Stimulated activated CD8-positive, alpha-beta memory T cell treated with anti-CD3 and anti-CD28 coated beads, Interleukin-4, amount 100 ng/mL, for 48 hours (primary cell): ENCODE measurements around the gene CXorf51B.
"Not testable (repeated sequence)": the region's sequence is repeated elsewhere in the genome, so short reads cannot be mapped to it uniquely, and the experiment has no call there.

Source experiments
- DNase-seq: peaks from one replicate; pipeline ENCODE4 v3.0.0-alpha.2; 2020

The CXorf51B gene

DNA sequence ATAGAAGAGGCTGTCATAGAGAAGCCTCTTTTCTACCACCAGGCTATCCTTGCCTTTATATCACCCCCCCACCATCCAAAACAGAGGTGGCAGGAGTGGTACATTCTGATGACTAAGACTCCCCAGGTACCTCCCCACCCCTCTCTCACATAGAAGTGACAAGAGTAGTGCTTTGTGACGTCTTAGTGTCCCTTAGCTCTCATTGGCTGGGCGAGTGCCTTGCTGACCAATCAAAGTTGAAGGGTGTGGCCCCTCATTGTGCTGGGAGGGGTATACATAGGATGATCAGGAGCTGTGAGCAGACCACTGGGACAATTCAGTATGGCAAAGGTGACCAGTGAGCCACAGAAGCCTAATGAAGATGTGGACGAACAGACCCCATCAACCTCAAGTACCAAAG lies at the start of gene CXorf51B:
Gene CXorf51B, plus strand, starts transcription at position 301 of the 400 bp plus-strand sequence. Its CDS starts 21 bp downstream, at position 322.
- DNase-seq = not testable (repeated sequence)

DNA sequence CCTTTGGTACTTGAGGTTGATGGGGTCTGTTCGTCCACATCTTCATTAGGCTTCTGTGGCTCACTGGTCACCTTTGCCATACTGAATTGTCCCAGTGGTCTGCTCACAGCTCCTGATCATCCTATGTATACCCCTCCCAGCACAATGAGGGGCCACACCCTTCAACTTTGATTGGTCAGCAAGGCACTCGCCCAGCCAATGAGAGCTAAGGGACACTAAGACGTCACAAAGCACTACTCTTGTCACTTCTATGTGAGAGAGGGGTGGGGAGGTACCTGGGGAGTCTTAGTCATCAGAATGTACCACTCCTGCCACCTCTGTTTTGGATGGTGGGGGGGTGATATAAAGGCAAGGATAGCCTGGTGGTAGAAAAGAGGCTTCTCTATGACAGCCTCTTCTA lies 5.1 kb downstream of the CXorf51B start, which contains the start of gene CXorf51A:
Gene CXorf51A, minus strand, starts transcription at position 101 of the 400 bp plus-strand sequence. Its CDS starts 21 bp downstream, at position 80.
- DNase-seq = not testable (repeated sequence)

DNA sequence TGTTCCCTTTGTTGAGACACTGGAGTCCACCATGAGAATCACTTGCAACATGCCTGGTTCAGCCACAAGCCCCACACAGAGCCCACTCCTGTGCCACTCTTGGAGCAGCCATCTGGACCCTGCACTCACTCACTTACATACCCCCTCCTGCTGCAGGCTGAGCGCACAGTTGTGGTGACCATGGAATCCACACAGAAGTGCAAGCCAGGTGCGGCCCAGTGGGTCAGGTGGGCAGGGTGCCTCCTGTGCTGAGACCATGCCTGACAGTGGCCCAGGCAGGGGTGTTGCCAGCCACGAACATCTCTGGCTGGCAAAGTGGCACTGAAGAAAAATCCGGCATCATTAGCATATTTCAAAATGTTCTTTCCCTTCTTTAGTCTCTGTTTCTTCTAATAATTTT lies 22.4 kb downstream of the CXorf51B start:
- no peak for DNase-seq

DNA sequence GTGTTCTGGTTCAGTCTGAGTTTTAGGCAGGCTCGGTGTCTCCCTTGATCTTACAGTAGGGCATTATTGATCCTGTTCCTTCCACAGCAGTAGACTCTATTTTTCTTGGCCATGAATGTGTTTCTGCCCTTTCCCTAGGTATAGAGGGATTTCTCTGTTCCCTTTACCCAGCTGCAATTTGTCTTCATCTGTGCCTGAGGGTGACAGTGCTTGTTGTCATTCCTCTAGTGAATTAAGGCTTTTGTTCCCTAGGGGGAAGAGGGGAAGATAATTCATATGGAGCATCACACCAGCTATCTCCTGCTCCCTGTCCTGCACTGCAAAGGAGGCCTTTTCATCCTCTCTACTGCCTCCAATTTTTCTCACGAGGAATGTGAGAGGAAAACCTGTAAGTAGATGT lies 44.7 kb downstream of the CXorf51B start:
- DNase-seq = no peak
